Coronary artery (tissue), 2 donors: Measurements from ENCODE around the gene MGMT.

Experiments
- DNase-seq: peaks from one replicate; pipeline ENCODE4 v3.0.0-alpha.2; 2017; ENCODE audit warnings: low spot score
- H3K27ac ChIP-seq, 2 donors: fragments of 200-600 bp; sonication (generic); one replicate each; pipeline ENCODE4 v1.5.1; 2016 to 2019
- H3K4me3 ChIP-seq: fragments of 200-600 bp; sonication (generic); 2 replicates; pipeline ENCODE4 v1.5.1; 2016; ENCODE audit warnings: mild to moderate bottlenecking, moderate library complexity
- CTCF ChIP-seq: fragments of 200-600 bp; sonication (generic); IDR thresholded peaks from one replicate; pipeline ENCODE4 v1.5.1; 2019; ENCODE audit warnings: antibody characterized with exemption

Gene MGMT

GRCh38 chr10:129531195-129531968, 64.3 kb downstream of the MGMT start:
- DNase-seq, result no peak
- Histone ChIP-seq H3K4me3 (no peak overlapping the region), H3K27ac (no peak overlapping the region)
- no peak for TF ChIP-seq CTCF

- DNase-seq, result no peak
- TF ChIP-seq CTCF, result no peak
- H3K4me3 ChIP-seq, result no peak overlapping the region
- H3K27ac ChIP-seq, result no peak overlapping the region
These were observed 65.1 kb downstream of the MGMT start for GRCh38 chr10:129531969-129532660.

- DNase-seq, result no peak
- TF ChIP-seq CTCF, result no peak
- Histone ChIP-seq H3K27ac (no peak overlapping the region), H3K4me3 (no peak overlapping the region)
These were observed 65.8 kb downstream of the MGMT start for GRCh38 chr10:129532838-129533237.

- no peak overlapping the region for H3K27ac ChIP-seq
- TF ChIP-seq CTCF, result no peak
- H3K4me3 ChIP-seq, result no peak overlapping the region
- no peak for DNase-seq
These were observed 66.2 kb downstream of the MGMT start for GRCh38 chr10:129533281-129533680.

GRCh38 chr10:129534826-129535225, 67.8 kb downstream of the MGMT start:
- DNase-seq, result no peak
- no peak for TF ChIP-seq CTCF
- Histone ChIP-seq H3K4me3 (no peak overlapping the region), H3K27ac (no peak overlapping the region)

GRCh38 chr10:129536336-129536735, 69.3 kb downstream of the MGMT start:
- no peak overlapping the region for H3K27ac ChIP-seq
- DNase-seq, result no peak
- no peak overlapping the region for H3K4me3 ChIP-seq
- TF ChIP-seq CTCF, result no peak

GRCh38 chr10:129537151-129537550, 70.1 kb downstream of the MGMT start:
- no peak overlapping the region for H3K4me3 ChIP-seq
- no peak overlapping the region for H3K27ac ChIP-seq
- TF ChIP-seq CTCF, result no peak
- DNase-seq, result no peak
